HepG2 (cell line): Measurements from ENCODE around the gene HS3ST4. TPM values are rescaled to one million over a fixed set of nuclear protein-coding genes. Genes with fewer than 3 reads are reported as not detected.

ENCODE experiments used
- ATAC-seq: fragments of 200-7000 bp; cut with Tn5 transposase; 3 replicates; pipeline ENCODE4 v1.9.1; 2020; ENCODE audit warnings: mild to moderate bottlenecking, moderate library complexity
- BruUV-seq: library from RNA; stranded (reverse); fragments of 400-500 nt; replicated peaks from 2 replicates; lab custom pipeline; 2021; lab: Mats Ljungman, UMichigan
- CTCF ChIA-PET: fragments of 300-600 bp; formaldehyde crosslinking; extraction: SDS; loops from one replicate; lab custom pipeline; 2021; ENCODE audit warnings: low total read pairs, inconsistent platforms, low intra/inter-chr PET ratio; lab: Yijun Ruan, JAX
- POLR2A ChIA-PET: fragments of 350-600 bp; sonication (Branson Sonifier 250); formaldehyde crosslinking; loops from one replicate; lab custom pipeline; 2020; ENCODE audit warnings: antibody characterized with exemption, inconsistent platforms; lab: Yijun Ruan, JAX
- DNase-seq: peaks from one replicate; pipeline ENCODE4 v3.0.0-alpha.2; 2015; ENCODE audit warnings: low spot score
- FAIRE-seq: peaks from 3 replicates; lab custom pipeline; 2011; peaks lifted over from hg19 to GRCh38; lab: Jason Lieb, UNC
- H2AFZ ChIP-seq: one replicate; pipeline ENCODE4 v1.6.1; 2011; ENCODE audit warnings: low read length, inconsistent platforms
- H3K27ac ChIP-seq: fragments of 300-600 bp; 3 replicates; pipeline ENCODE4 v1.8.0; 2011; ENCODE audit warnings: mixed run types, mild to moderate bottlenecking, mixed read lengths, low read length, inconsistent platforms; ENCODE audit not compliant: insufficient read depth; ENCODE audit errors: extremely low read length
- H3K27me3 ChIP-seq, 2 experiments: fragments of 200-600 bp in 1 of 2; 2 replicates in 1 of 2; 3 replicates in 1 of 2; pipeline versions ENCODE4 v1.6.0 to v1.8.0; 2011; ENCODE audit warnings: low read length in 2 of 2, mild to moderate bottlenecking in 2 of 2, moderate library complexity in 2 of 2, inconsistent platforms in 1 of 2; ENCODE audit not compliant: insufficient read depth in 2 of 2, control insufficient read depth in 1 of 2
- H3K36me3 ChIP-seq, 2 experiments: fragments of 200-600 bp in 1 of 2; replicated peaks in 1 of 2; 2 replicates in 1 of 2; 3 replicates in 1 of 2; pipeline versions ENCODE4 v1.5.1 to v1.8.0; 2011; ENCODE audit warnings: low read length in 2 of 2, inconsistent platforms in 1 of 2; ENCODE audit not compliant: insufficient read depth in 2 of 2, control insufficient read depth in 1 of 2
- H3K4me1 ChIP-seq: 2 replicates; pipeline ENCODE4 v1.5.1; 2012; ENCODE audit warnings: low read length, inconsistent platforms; ENCODE audit not compliant: insufficient read depth
- H3K4me2 ChIP-seq: 2 replicates; pipeline ENCODE4 v1.6.0; 2011; ENCODE audit warnings: low read depth, low read length, inconsistent platforms
- H3K4me3 ChIP-seq, 3 experiments: fragments of 200-600 bp in 1 of 3; sonication (generic), shearing (Covaris generic) in 1 of 3; replicated peaks in 1 of 3; 2 replicates each; pipeline ENCODE4 v1.5.1; 2011 to 2016; ENCODE audit warnings: low read length in 3 of 3, inconsistent platforms in 2 of 3, low read depth in 2 of 3, mild to moderate bottlenecking in 2 of 3, control low read depth in 1 of 3, mixed read lengths in 1 of 3; ENCODE audit not compliant: insufficient read depth in 1 of 3
- H3K79me2 ChIP-seq: one replicate; pipeline ENCODE4 v1.6.1; 2011; ENCODE audit warnings: low read length, inconsistent platforms; ENCODE audit not compliant: insufficient read depth
- H3K9ac ChIP-seq: 2 replicates; pipeline ENCODE4 v1.6.0; 2011; ENCODE audit warnings: mild to moderate bottlenecking, low read depth, low read length, inconsistent platforms; ENCODE audit not compliant: insufficient read depth
- H3K9me3 ChIP-seq: 2 replicates; pipeline ENCODE4 v1.5.1; 2012; ENCODE audit warnings: mild to moderate bottlenecking, low read length
- H4K20me1 ChIP-seq: 2 replicates; pipeline ENCODE4 v1.6.0; 2011; ENCODE audit warnings: inconsistent platforms, mild to moderate bottlenecking, low read length, moderate library complexity; ENCODE audit not compliant: insufficient read depth
- ATRX ChIP-seq: sonication (generic); formaldehyde crosslinking; IDR thresholded peaks from 2 replicates; pipeline ENCODE4 v1.4.0; 2020; ENCODE audit warnings: missing genetic modification reagents, borderline replicate concordance
- TSC22D2 ChIP-seq: sonication (generic); formaldehyde crosslinking; IDR thresholded peaks from 2 replicates; pipeline ENCODE4 v1.5.1; 2020; ENCODE audit warnings: missing genetic modification reagents, mild to moderate bottlenecking, borderline replicate concordance
- U2AF1 ChIP-seq: fragments of 200-400 bp; formaldehyde crosslinking; optimal IDR thresholded peaks from 2 replicates; pipeline ENCODE3; 2017; ENCODE audit warnings: mild to moderate bottlenecking, low read depth, low read length
- ZC3H13 ChIP-seq: sonication (generic); formaldehyde crosslinking; IDR thresholded peaks from 2 replicates; pipeline ENCODE4 v1.8.1; 2023; ENCODE audit warnings: mild to moderate bottlenecking, missing genetic modification reagents, moderate library complexity
- ZNF253 ChIP-seq: sonication (generic); formaldehyde crosslinking; IDR thresholded peaks from 2 replicates; pipeline ENCODE4 v1.8.0; 2022; ENCODE audit warnings: mild to moderate bottlenecking, missing genetic modification reagents, borderline replicate concordance
- ZNF367 ChIP-seq: sonication (generic); formaldehyde crosslinking; IDR thresholded peaks from 2 replicates; pipeline ENCODE4 v1.4.0; 2020; ENCODE audit warnings: missing genetic modification reagents, borderline replicate concordance
- ZNF530 ChIP-seq: sonication (generic); formaldehyde crosslinking; IDR thresholded peaks from 2 replicates; pipeline ENCODE4 v1.5.0; 2020; ENCODE audit warnings: low read depth, mild to moderate bottlenecking, missing genetic modification reagents
- ZNF589 ChIP-seq: sonication (generic); formaldehyde crosslinking; conservative IDR thresholded peaks from 2 replicates; pipeline ENCODE4 v1.8.0; 2022; ENCODE audit warnings: mild to moderate bottlenecking, moderate library complexity, missing genetic modification reagents
- WGBS: methylation state at CpG from one replicate; pipeline ENCODE4 v1.1.6; 2017; ENCODE audit warnings: low lambda C conversion rate; 5-methylcytosine and 5-hydroxymethylcytosine counted together
- in situ Hi-C: cut with HindIII; loops from 2 replicates; pipeline ENCODE4 v1.10.0; 2017; ENCODE audit warnings: low pct_unique_long_range_greater_than_20kb; ENCODE audit not compliant: extremely low pct_ligation_motif_present
- intact Hi-C: fragments of 100-400 bp; cut with micrococcal nuclease; formaldehyde crosslinking; loops from one replicate; pipeline ENCODE4 v1.10.0; 2022; ENCODE audit not compliant: unreplicated experiment
- polyA plus RNA-seq, 8 experiments: library from polyadenylated mRNA; depleted of rRNA in 3 of 8; stranded (reverse) in 7 of 8; unstranded in 1 of 8; fragments of >200 nt; fragmentation: Illumina TruSeq in 4 of 8; extraction: Trizol in 4 of 8; gene quantifications; 2 replicates each; pipeline versions ENCODE4 v1.2.1 to v1.2.3, GENCODE V29; 2011 to 2016; ENCODE audit warnings: low read depth in 4 of 8, missing spikeins in 1 of 8, mixed read lengths in 1 of 8; ENCODE audit not compliant: insufficient read depth in 1 of 8
- total RNA-seq, 5 experiments: library from RNA; depleted of rRNA; stranded (reverse); fragments of >200 nt; fragmentation: Illumina TruSeq; extraction: Trizol; gene quantifications; 2 replicates each; pipeline ENCODE4 v1.2.3, GENCODE V29; 2016; ENCODE audit warnings: low read depth in 1 of 5

The HS3ST4 gene
- total and polyA plus RNA-seq, 2 of the 13 experiments (the other 11 are each of a cell fraction or from before 2014, with no cell fraction given), result not detected

- H3K4me1 ChIP-seq, result no peaks in the 10 kb centered on the region
- DNase-seq (no peak), FAIRE-seq (no peak), ATAC-seq (no peak)
- H3K27ac ChIP-seq, result no peak overlapping the region
- H3K36me3 ChIP-seq, result no peaks in the 10 kb centered on the region
- BruUV-seq, result no TSS peak
- no peaks in the 10 kb centered on the region for H3K9me3 ChIP-seq
- CTCF ChIA-PET, result no interaction called here
- WGBS, result 21% methylated on average over 5 of the region's 5 CpGs
- H3K9ac ChIP-seq, result no peak overlapping the region
- H3K4me2 ChIP-seq, result no peak overlapping the region
- no peak overlapping the region for H2AFZ ChIP-seq
- H4K20me1 ChIP-seq, result no peaks in the 10 kb centered on the region
- no peaks in the 10 kb centered on the region for H3K79me2 ChIP-seq
- intact Hi-C loops, result no loop called here
- TF ChIP-seq ZNF367 (CRISPR knock-in tag), result no peak
- TF ChIP-seq U2AF1, result no peak
- TF ChIP-seq TSC22D2, result no peak
- no peak for TF ChIP-seq ZNF589 (CRISPR knock-in tag)
- TF ChIP-seq ZNF253 (CRISPR knock-in tag), result no peak
- TF ChIP-seq, all 625 proteins: peak for 0
- no peak overlapping the region for H3K4me3 ChIP-seq
- POLR2A ChIA-PET, result no interaction called here
- peaks cover 0 to 3% of the 10 kb centered on the region in 2 experiments; a peak in 1 of 5 replicates for H3K27me3 ChIP-seq
- in situ Hi-C loops, result no loop called here
These were observed 120.5 kb downstream of the HS3ST4 start for GRCh38 chr16:25812215-25812614.

GRCh38 chr16:25817295-25817694 is 125.5 kb downstream of the HS3ST4 start:
- in situ Hi-C loops, result no loop called here
- WGBS, result under 1% methylated on average over 6 of the region's 6 CpGs
- no peak for FAIRE-seq

More at GRCh38 chr16:25817295-25817694, 125.5 kb downstream of the HS3ST4 start:
- no peak overlapping the region for H2AFZ ChIP-seq
- CTCF ChIA-PET, result no interaction called here
- no peak overlapping the region for H3K27ac ChIP-seq
- H3K27me3 ChIP-seq, result peaks cover 0 to 3% of the 10 kb centered on the region in 2 experiments; a peak in 2 of 5 replicates
- POLR2A ChIA-PET, result no interaction called here
- H3K36me3 ChIP-seq, result no peaks in the 10 kb centered on the region
- TF ChIP-seq ZNF530 (CRISPR knock-in tag), result no peak
- TF ChIP-seq ZC3H13 (CRISPR knock-in tag), result no peak
- TF ChIP-seq ATRX (CRISPR knock-in tag), result no peak
- intact Hi-C loops, result no loop called here
- no peaks in the 10 kb centered on the region for H4K20me1 ChIP-seq
- no peak overlapping the region for H3K9ac ChIP-seq
- BruUV-seq, result no TSS peak
- H3K4me1 ChIP-seq, result no peaks in the 10 kb centered on the region
- H3K79me2 ChIP-seq, result no peaks in the 10 kb centered on the region
- no peak overlapping the region for H3K4me3 ChIP-seq
- DNase-seq, result no peak
- ATAC-seq, result no peak
- no peak overlapping the region for H3K4me2 ChIP-seq
- no peaks in the 10 kb centered on the region for H3K9me3 ChIP-seq
